GM12878 (cell line): ENCODE results near the gene SEC16A. TPM values are rescaled to one million over a fixed set of nuclear protein-coding genes. Genes with fewer than 3 reads are reported as not detected.

Source experiments
- ATAC-seq: fragments of 200-7000 bp; cut with Tn5 transposase; 3 replicates; pipeline ENCODE4 v1.9.1; 2020; ENCODE audit warnings: mild to moderate bottlenecking, moderate library complexity
- BruUV-seq: library from RNA; stranded (reverse); fragments of 400-500 nt; replicated peaks from 2 replicates; lab custom pipeline; 2021; lab: Mats Ljungman, UMichigan
- CTCF ChIA-PET: fragments of 300-600 bp; sonication (Branson Sonifier 250); formaldehyde crosslinking; extraction: SDS; loops from one replicate; lab custom pipeline; 2021; ENCODE audit warnings: inconsistent platforms; lab: Yijun Ruan, JAX
- POLR2A ChIA-PET: fragments of 350-600 bp; formaldehyde crosslinking; extraction: SDS; loops from one replicate; lab custom pipeline; 2021; ENCODE audit warnings: inconsistent platforms; lab: Charles Lee
- RAD21 ChIA-PET: fragments of 300-600 bp; sonication (Branson Sonifier 250); formaldehyde crosslinking; loops from one replicate; lab custom pipeline; 2023; ENCODE audit warnings: antibody characterized with exemption; ENCODE audit not compliant: unreplicated experiment; lab: Charles Lee
- SMC1A ChIA-PET: fragments of 300-600 bp; sonication (Branson Sonifier 250); formaldehyde crosslinking; loops from one replicate; lab custom pipeline; 2023; ENCODE audit not compliant: unreplicated experiment, uncharacterized antibody; lab: Charles Lee
- DNase-seq: peaks from one replicate; pipeline ENCODE4 v3.0.0-alpha.2; 2011; ENCODE audit warnings: low read depth, low spot score
- FAIRE-seq: peaks from 3 replicates; lab custom pipeline; 2011; peaks lifted over from hg19 to GRCh38; lab: Jason Lieb, UNC
- H2AFZ ChIP-seq: 2 replicates; pipeline ENCODE4 v1.6.0; 2011; ENCODE audit warnings: low read depth, low read length, control low read depth; ENCODE audit not compliant: control insufficient read depth
- H3K27ac ChIP-seq: 2 replicates; pipeline ENCODE4 v1.5.1; 2011; ENCODE audit warnings: control low read depth; ENCODE audit not compliant: control insufficient read depth, insufficient read depth
- H3K27me3 ChIP-seq, 2 experiments: replicated peaks in 1 of 2; 2 replicates each; pipeline versions ENCODE4 v1.6.0 to v1.6.1; 2011; ENCODE audit warnings: low read length in 1 of 2; ENCODE audit not compliant: control insufficient read depth in 2 of 2, insufficient read depth in 2 of 2
- H3K36me3 ChIP-seq, 2 experiments: 2 replicates each; pipeline ENCODE4 v1.5.1; 2011; ENCODE audit warnings: low read length in 1 of 2; ENCODE audit not compliant: control insufficient read depth in 2 of 2, insufficient read depth in 2 of 2
- H3K4me1 ChIP-seq: 2 replicates; pipeline ENCODE4 v1.6.1; 2011; ENCODE audit warnings: mild to moderate bottlenecking, low read length, moderate library complexity, mixed read lengths; ENCODE audit not compliant: control insufficient read depth, insufficient read depth
- H3K4me2 ChIP-seq: 2 replicates; pipeline ENCODE4 v1.6.0; 2011; ENCODE audit warnings: control low read depth; ENCODE audit not compliant: control insufficient read depth, insufficient read depth
- H3K4me3 ChIP-seq: fragments of 200-600 bp; sonication (generic); 2 replicates; pipeline ENCODE4 v1.5.1; 2016
- H3K79me2 ChIP-seq: 2 replicates; pipeline ENCODE4 v1.6.0; 2011; ENCODE audit warnings: low read length; ENCODE audit not compliant: control insufficient read depth, insufficient read depth
- H3K9ac ChIP-seq: 2 replicates; pipeline ENCODE4 v1.8.0; 2011; ENCODE audit warnings: low read length, control low read depth, mixed read lengths; ENCODE audit not compliant: control insufficient read depth, insufficient read depth
- H3K9me3 ChIP-seq: replicated peaks from 3 replicates; pipeline ENCODE4 v1.5.1; 2011; ENCODE audit warnings: mild to moderate bottlenecking, low read length; ENCODE audit not compliant: control insufficient read depth, insufficient read depth
- H4K20me1 ChIP-seq: 2 replicates; pipeline ENCODE4 v1.6.0; 2011; ENCODE audit not compliant: control insufficient read depth, insufficient read depth
- IRF5 ChIP-seq: fragments of 450-650 bp; IDR thresholded peaks from 2 replicates; pipeline ENCODE4 v1.6.1; 2017; ENCODE audit warnings: borderline replicate concordance
- MEF2A ChIP-seq: IDR thresholded peaks from 2 replicates; pipeline ENCODE4 v1.6.1; 2011; ENCODE audit warnings: low read depth, mild to moderate bottlenecking, low read length, moderate library complexity; ENCODE audit not compliant: insufficient read depth
- MYB ChIP-seq: fragments of 150-350 bp; IDR thresholded peaks from 2 replicates; pipeline ENCODE4 v1.6.1; 2014; ENCODE audit warnings: mild to moderate bottlenecking, low read depth, low read length, borderline replicate concordance
- NRF1 ChIP-seq: conservative IDR thresholded peaks from 2 replicates; pipeline ENCODE4 v1.6.1; 2011; ENCODE audit warnings: mild to moderate bottlenecking, low read depth, low read length, improper control_type of control experiment
- SRF ChIP-seq, 2 experiments: IDR thresholded peaks; 2 replicates each; pipeline ENCODE4 v1.6.1; 2011; ENCODE audit warnings: low read depth in 2 of 2, low read length in 2 of 2, mild to moderate bottlenecking in 1 of 2, moderate library complexity in 1 of 2
- WRNIP1 ChIP-seq: IDR thresholded peaks from 2 replicates; pipeline ENCODE4 v1.6.1; 2011; ENCODE audit warnings: low read depth, low read length, improper control_type of control experiment, borderline replicate concordance
- WGBS: methylation state at CpG from one replicate; pipeline ENCODE4 v1.1.6; 2016; ENCODE audit warnings: low lambda C conversion rate; ENCODE audit not compliant: insufficient replicate concordance, insufficient coverage; ENCODE audit errors: missing lambda C conversion rate; 5-methylcytosine and 5-hydroxymethylcytosine counted together
- in situ Hi-C: fragments of 300-500 bp; cut with MboI; formaldehyde crosslinking; loops from 9 replicates; pipeline ENCODE4 v1.14.3; 2018; ENCODE audit warnings: mixed read lengths
- intact Hi-C: fragments of 100-400 bp; cut with micrococcal nuclease; formaldehyde crosslinking; loops from one replicate; pipeline ENCODE4 v1.14.2; 2022; ENCODE audit not compliant: unreplicated experiment
- polyA plus RNA-seq, 11 experiments: library from polyadenylated mRNA; depleted of rRNA in 4 of 11; unstranded in 6 of 11; stranded (reverse) in 5 of 11; fragments of >200 nt; fragmentation: Nextera tagmentation in 4 of 11; fragmentation: Illumina TruSeq in 1 of 11; extraction: Ambion mirVana in 4 of 11; extraction: Trizol in 1 of 11; gene quantifications; 1 replicate in 1 of 11; 2 replicates in 10 of 11; pipeline versions ENCODE4 v1.2.1 to v1.2.3, GENCODE V29; 2011 to 2016; ENCODE audit warnings: inconsistent platforms in 2 of 11, missing spikeins in 2 of 11, low read depth in 1 of 11
- total RNA-seq, 4 experiments: library from RNA; depleted of rRNA in 3 of 4; stranded (reverse); fragments of >200 nt in 3 of 4; fragmentation: Illumina TruSeq in 1 of 4; extraction: Trizol in 1 of 4; gene quantifications; 2 replicates each; pipeline versions ENCODE4 v1.2.1 to v1.2.3, GENCODE V29; 2013 to 2021

The SEC16A gene
- total and polyA plus RNA-seq, 10 of the 15 experiments (the other 5 are each of a cell fraction or from before 2014, with no cell fraction given), result 9.9 to 59.1 (median 21.7) TPM

DNA sequence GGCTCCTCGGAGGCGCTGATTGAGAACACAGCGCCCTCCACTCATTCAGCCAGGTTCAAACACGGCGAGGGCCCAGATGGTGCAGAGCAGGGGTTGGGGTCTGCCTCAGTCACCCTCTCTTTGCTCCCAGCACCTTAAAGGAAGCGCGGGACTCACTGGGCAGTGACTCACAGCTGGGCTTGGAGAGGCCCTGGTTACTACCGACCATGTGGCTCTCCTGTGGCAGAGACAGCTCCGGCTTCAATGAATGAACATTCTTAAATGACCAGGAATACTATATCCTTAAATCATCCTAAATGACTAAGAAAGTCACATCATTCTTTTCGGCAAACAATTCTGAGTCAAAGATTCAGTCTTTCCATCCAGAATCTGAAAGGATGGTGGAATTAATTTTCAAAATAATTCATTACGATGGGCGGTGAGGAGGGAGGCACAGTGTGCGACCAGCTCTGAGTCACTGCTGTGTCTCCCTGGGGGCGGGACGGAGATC lies 41.6 kb downstream of the SEC16A start:
- Histone ChIP-seq H3K79me2 (peaks cover 33% of the 10 kb centered on the region), H3K27me3 (no peaks in the 10 kb centered on the region), H3K36me3 (peaks cover 16 to 21% of the 10 kb centered on the region in 2 experiments), H3K9ac (no peak overlapping the region), H3K9me3 (no peaks in the 10 kb centered on the region)
- 97% methylated on average over 15 of the region's 15 CpGs for WGBS
- intact Hi-C loops, result no loop called here
- DNase-seq, result no peak
- CTCF ChIA-PET, result no interaction called here
- no peak for TF ChIP-seq WRNIP1
- TF ChIP-seq MEF2A, result no peak
- no peak for TF ChIP-seq MYB
- TF ChIP-seq IRF5, result no peak
- no peak for TF ChIP-seq SRF (IDR thresholded peaks at IDR 0.05; ENCODE audit: low read depth in 2 of 2, low read length in 2 of 2)
- TF ChIP-seq NRF1, result no peak
- TF ChIP-seq, all 136 proteins: peak for 0
- no TSS peak for BruUV-seq
- FAIRE-seq (no peak), ATAC-seq (no peak)
- no peaks in the 10 kb centered on the region; the same call in 1 of the 2 replicates for H4K20me1 ChIP-seq
- no peak overlapping the region for H3K4me3 ChIP-seq
- H2AFZ ChIP-seq, result no peak overlapping the region
- no peak overlapping the region for H3K27ac ChIP-seq
- SMC1A ChIA-PET, result no interaction called here
- H3K4me2 ChIP-seq, result no peak overlapping the region
- POLR2A ChIA-PET, result interaction anchor here (0.8 kb wide), 1 partner anchor 20 kb away, joined by 3 read pairs; no protein-coding TSS in a partner anchor
- in situ Hi-C loops, result no loop called here
- RAD21 ChIA-PET, result no interaction called here
- H3K4me1 ChIP-seq, result peaks cover 6% of the 10 kb centered on the region; the same call in 1 of the 2 replicates
